HG02852 (cell line): ENCODE data around the gene KLHL29.

Source experiments
- ATAC-seq: cut with Tn5 transposase; IDR thresholded peaks from one replicate; pipeline ENCODE4 v1.9.1; 2021; ENCODE audit warnings: mild to moderate bottlenecking, moderate library complexity; ENCODE audit not compliant: unreplicated experiment

KLHL29 gene

GRCh38 chr2:23586741-23587306, 201.8 kb downstream of the KLHL29 start:
- ATAC-seq = no peak

- no peak for ATAC-seq
These were observed 202.4 kb downstream of the KLHL29 start for GRCh38 chr2:23587341-23587880.

GRCh38 chr2:23588106-23588505, 203.1 kb downstream of the KLHL29 start:
- no peak for ATAC-seq

- no peak for ATAC-seq
These were observed 203.7 kb downstream of the KLHL29 start for GRCh38 chr2:23588508-23589201.

GRCh38 chr2:23589220-23589647, 204.3 kb downstream of the KLHL29 start:
- no peak for ATAC-seq

GRCh38 chr2:23589739-23590138, 204.8 kb downstream of the KLHL29 start:
- ATAC-seq = no peak

GRCh38 chr2:23590241-23590869, 205.4 kb downstream of the KLHL29 start:
- no peak for ATAC-seq

- ATAC-seq = no peak
These were observed 206.1 kb downstream of the KLHL29 start for GRCh38 chr2:23591111-23591510.

- ATAC-seq = no peak
These were observed 207.2 kb downstream of the KLHL29 start for GRCh38 chr2:23592061-23592685.

GRCh38 chr2:23592898-23593751, 208.1 kb downstream of the KLHL29 start:
- no peak for ATAC-seq

GRCh38 chr2:23593752-23594459, 208.9 kb downstream of the KLHL29 start:
- ATAC-seq = no peak

- ATAC-seq = no peak
These were observed 209.5 kb downstream of the KLHL29 start for GRCh38 chr2:23594460-23594825.

- ATAC-seq = no peak
These were observed 210.0 kb downstream of the KLHL29 start for GRCh38 chr2:23595021-23595420.

GRCh38 chr2:23595601-23596251, 210.7 kb downstream of the KLHL29 start:
- ATAC-seq = no peak

- no peak for ATAC-seq
These were observed 211.4 kb downstream of the KLHL29 start for GRCh38 chr2:23596316-23596885.

- no peak for ATAC-seq
These were observed 212.7 kb downstream of the KLHL29 start for GRCh38 chr2:23597687-23598086.

GRCh38 chr2:23599006-23599405, 214.0 kb downstream of the KLHL29 start:
- no peak for ATAC-seq

- ATAC-seq = no peak
These were observed 214.7 kb downstream of the KLHL29 start for GRCh38 chr2:23599667-23600066.

GRCh38 chr2:23600346-23600745, 215.4 kb downstream of the KLHL29 start:
- ATAC-seq = no peak
